IPS-NIHi7 (cell line): ENCODE results near the gene TWIST2.

Source experiments
- DNase-seq: peaks from one replicate; pipeline ENCODE4 v3.0.0; 2012; ENCODE audit warnings: mixed read lengths; ENCODE audit errors: extremely low spot score

The TWIST2 gene

GRCh38 chr2:238905224-238905623 lies 57.3 kb downstream of the TWIST2 start:
- DNase-seq = no peak

GRCh38 chr2:238905644-238906043 lies 57.8 kb downstream of the TWIST2 start:
- no peak for DNase-seq

GRCh38 chr2:238906254-238906935 lies 58.5 kb downstream of the TWIST2 start:
- DNase-seq = no peak

GRCh38 chr2:238906936-238907716 lies 59.2 kb downstream of the TWIST2 start:
- no peak for DNase-seq

GRCh38 chr2:238907717-238908173 lies 59.9 kb downstream of the TWIST2 start:
- no peak for DNase-seq

GRCh38 chr2:238908960-238909951 lies 61.4 kb downstream of the TWIST2 start:
- no peak for DNase-seq

- no peak for DNase-seq
Observed at GRCh38 chr2:238910751-238911351, 63.0 kb downstream of the TWIST2 start.

- DNase-seq = no peak
Observed at GRCh38 chr2:238911376-238912227, 63.7 kb downstream of the TWIST2 start.

- DNase-seq = no peak
Observed at GRCh38 chr2:238912228-238912915, 64.5 kb downstream of the TWIST2 start.

GRCh38 chr2:238912916-238913875 lies 65.3 kb downstream of the TWIST2 start:
- no peak for DNase-seq

GRCh38 chr2:238913931-238914647 lies 66.2 kb downstream of the TWIST2 start:
- no peak for DNase-seq

- DNase-seq = no peak
Observed at GRCh38 chr2:238914648-238915015, 66.7 kb downstream of the TWIST2 start.

- no peak for DNase-seq
Observed at GRCh38 chr2:238915196-238915595, 67.3 kb downstream of the TWIST2 start.

GRCh38 chr2:238915596-238915995 lies 67.7 kb downstream of the TWIST2 start:
- DNase-seq = no peak

GRCh38 chr2:238916176-238916874 lies 68.4 kb downstream of the TWIST2 start:
- DNase-seq = no peak

- DNase-seq = no peak
Observed at GRCh38 chr2:238916875-238917590, 69.1 kb downstream of the TWIST2 start.

GRCh38 chr2:238919307-238919706 lies 71.4 kb downstream of the TWIST2 start:
- DNase-seq = no peak
